Endothelial cell of umbilical vein (primary cell): ENCODE results near the gene IRF2. TPM values are rescaled to one million over a fixed set of nuclear protein-coding genes. Genes with fewer than 3 reads are reported as not detected.

Experiments
- BruUV-seq: library from RNA; stranded (reverse); fragments of 400-500 nt; replicated peaks from 2 replicates; lab custom pipeline; 2021; lab: Mats Ljungman, UMichigan
- CTCF ChIA-PET: fragments of 300-600, 350-600 bp; sonication (Branson Sonifier 250); formaldehyde crosslinking; loops from one replicate; lab custom pipeline; 2021; ENCODE audit warnings: antibody characterized with exemption, inconsistent platforms; lab: Charles Lee
- POLR2A ChIA-PET: fragments of 300-600, 350-600 bp; sonication (Branson Sonifier 250); formaldehyde crosslinking; loops from one replicate; lab custom pipeline; 2021; ENCODE audit warnings: antibody characterized with exemption, inconsistent platforms; lab: Charles Lee
- DNase-seq: peaks from one replicate; pipeline ENCODE4 v3.0.0-alpha.2; 2011; ENCODE audit warnings: low read depth, low spot score
- FAIRE-seq: peaks from 2 replicates; lab custom pipeline; 2011; peaks lifted over from hg19 to GRCh38; lab: Jason Lieb, UNC
- H2AFZ ChIP-seq: 2 replicates; pipeline ENCODE4 v1.6.0; 2012; ENCODE audit warnings: low read depth, low read length, control low read depth, inconsistent platforms
- H3K27ac ChIP-seq: 2 replicates; pipeline ENCODE4 v1.5.1; 2011; ENCODE audit warnings: low read depth, mild to moderate bottlenecking, control low read depth, low read length, moderate library complexity; ENCODE audit not compliant: insufficient read depth
- H3K27me3 ChIP-seq, 2 experiments: 2 replicates each; pipeline versions ENCODE4 v1.6.0 to v1.6.1; 2011; ENCODE audit warnings: low read length in 2 of 2, mixed read lengths in 1 of 2; ENCODE audit not compliant: control insufficient read depth in 2 of 2, insufficient read depth in 2 of 2
- H3K36me3 ChIP-seq, 2 experiments: 2 replicates in 1 of 2; 3 replicates in 1 of 2; pipeline ENCODE4 v1.5.1; 2011; ENCODE audit warnings: low read length in 2 of 2, mild to moderate bottlenecking in 1 of 2, moderate library complexity in 1 of 2; ENCODE audit not compliant: control insufficient read depth in 2 of 2, insufficient read depth in 2 of 2; ENCODE audit errors: extremely low read depth in 1 of 2
- H3K4me1 ChIP-seq: 3 replicates; pipeline ENCODE4 v1.5.1; 2011; ENCODE audit warnings: mild to moderate bottlenecking, low read length; ENCODE audit not compliant: control insufficient read depth, insufficient read depth; ENCODE audit errors: extremely low read depth
- H3K4me2 ChIP-seq: 2 replicates; pipeline ENCODE4 v1.6.1; 2011; ENCODE audit warnings: low read length, control low read depth, mixed read lengths; ENCODE audit not compliant: insufficient read depth
- H3K4me3 ChIP-seq, 3 experiments: fragments of 200-600 bp in 1 of 3; sonication (generic), shearing (Covaris generic) in 1 of 3; replicated peaks in 1 of 3; 2 replicates each; pipeline ENCODE4 v1.5.1; 2011 to 2016; ENCODE audit warnings: control low read depth in 3 of 3, low read length in 3 of 3, mild to moderate bottlenecking in 2 of 3, inconsistent platforms in 1 of 3, low read depth in 1 of 3, moderate library complexity in 1 of 3; ENCODE audit not compliant: insufficient read depth in 1 of 3
- H3K79me2 ChIP-seq: 2 replicates; pipeline ENCODE4 v1.6.0; 2012; ENCODE audit warnings: low read length, inconsistent platforms; ENCODE audit not compliant: control insufficient read depth, insufficient read depth
- H3K9ac ChIP-seq: replicated peaks from 2 replicates; pipeline ENCODE3; 2011; ENCODE audit warnings: low read length, control low read depth; ENCODE audit not compliant: insufficient read depth; ENCODE audit errors: extremely low read depth
- H3K9me1 ChIP-seq: replicated peaks from 3 replicates; pipeline ENCODE4 v1.6.0; 2011; ENCODE audit warnings: mild to moderate bottlenecking, low read length; ENCODE audit not compliant: control insufficient read depth, insufficient read depth; ENCODE audit errors: extremely low read depth
- H3K9me3 ChIP-seq: replicated peaks from 2 replicates; pipeline ENCODE4 v1.5.1; 2012; ENCODE audit warnings: low read length, inconsistent platforms; ENCODE audit not compliant: control insufficient read depth, insufficient read depth
- H4K20me1 ChIP-seq: replicated peaks from 2 replicates; pipeline ENCODE3; 2011; ENCODE audit warnings: mild to moderate bottlenecking, low read length; ENCODE audit not compliant: control insufficient read depth, insufficient read depth; ENCODE audit errors: extremely low read depth
- EZH2 ChIP-seq: IDR thresholded peaks from 2 replicates; pipeline ENCODE4 v1.6.1; 2012; ENCODE audit warnings: borderline replicate concordance, low read depth, mild to moderate bottlenecking, moderate library complexity, low read length, inconsistent platforms; ENCODE audit not compliant: severe bottlenecking
- FOS ChIP-seq: IDR thresholded peaks from 2 replicates; pipeline ENCODE4 v1.6.1; 2011; ENCODE audit warnings: mild to moderate bottlenecking, low read length, moderate library complexity, borderline replicate concordance; ENCODE audit not compliant: insufficient read depth
- GATA2 ChIP-seq: IDR thresholded peaks from 2 replicates; pipeline ENCODE4 v1.7.0; 2011; ENCODE audit warnings: low read depth, mild to moderate bottlenecking, moderate library complexity, mixed read lengths, low read length; ENCODE audit not compliant: insufficient read length, insufficient read depth
- JUN ChIP-seq: IDR thresholded peaks from 2 replicates; pipeline ENCODE4 v1.6.1; 2011; ENCODE audit warnings: borderline replicate concordance, low read depth; ENCODE audit not compliant: insufficient read length, insufficient read depth
- MYC ChIP-seq: IDR thresholded peaks from one replicate; pipeline ENCODE4 v1.6.1; 2011; ENCODE audit warnings: mild to moderate bottlenecking, low read depth, low read length
- POLR2A ChIP-seq: IDR thresholded peaks from 2 replicates; pipeline ENCODE4 v1.6.1; 2012; ENCODE audit warnings: low read depth, mild to moderate bottlenecking, control low read depth, low read length
- POLR2AphosphoS5 ChIP-seq: IDR thresholded peaks from 2 replicates; pipeline ENCODE4 v1.6.1; 2012; ENCODE audit warnings: low read depth, mild to moderate bottlenecking, control low read depth, low read length, moderate library complexity; ENCODE audit not compliant: insufficient read depth
- dilution Hi-C: fragments of 300-500 bp; cut with MboI; formaldehyde crosslinking; loops from one replicate; pipeline ENCODE4 v1.15.0; 2019; ENCODE audit warnings: low sequenced_read_pairs; ENCODE audit not compliant: extremely low pct_ligation_motif_present
- intact Hi-C: fragments of 100-400 bp; cut with micrococcal nuclease; formaldehyde crosslinking; loops from one replicate; pipeline ENCODE4 v1.10.0; 2022
- polyA plus RNA-seq, 4 experiments: library from polyadenylated mRNA; depleted of rRNA in 3 of 4; stranded (reverse) in 3 of 4; unstranded in 1 of 4; fragments of >200 nt; gene quantifications; 2 replicates each; pipeline versions ENCODE4 v1.2.1 to v1.2.3, GENCODE V29; 2011 to 2012; ENCODE audit warnings: missing spikeins in 1 of 4
- total RNA-seq: library from RNA; stranded (reverse); gene quantifications from 2 replicates; pipeline ENCODE4 v1.2.3, GENCODE V29; 2021
- TF ChIP-seq, protein P1 (sequence below), 2 donors: IDR thresholded peaks; 1 replicate in 1 of 2; 2 replicates in 1 of 2; pipeline ENCODE4 v1.5.1; 2011; ENCODE audit warnings: low read length in 2 of 2, mild to moderate bottlenecking in 2 of 2, moderate library complexity in 2 of 2, control low read depth in 1 of 2, inconsistent platforms in 1 of 2, low read depth in 1 of 2; ENCODE audit not compliant: insufficient read depth in 1 of 2; ENCODE audit errors: extremely low read depth in 1 of 2
- TF ChIP-seq, protein P2 (sequence below): IDR thresholded peaks from 2 replicates; pipeline ENCODE4 v1.6.1; 2011; ENCODE audit not compliant: insufficient read depth, insufficient read length

Gene IRF2
- total and polyA plus RNA-seq, 2 donors (not counting 3 experiments of a cell fraction or from before 2014, with no cell fraction given) = 26.9 to 27.6 TPM

DNA sequence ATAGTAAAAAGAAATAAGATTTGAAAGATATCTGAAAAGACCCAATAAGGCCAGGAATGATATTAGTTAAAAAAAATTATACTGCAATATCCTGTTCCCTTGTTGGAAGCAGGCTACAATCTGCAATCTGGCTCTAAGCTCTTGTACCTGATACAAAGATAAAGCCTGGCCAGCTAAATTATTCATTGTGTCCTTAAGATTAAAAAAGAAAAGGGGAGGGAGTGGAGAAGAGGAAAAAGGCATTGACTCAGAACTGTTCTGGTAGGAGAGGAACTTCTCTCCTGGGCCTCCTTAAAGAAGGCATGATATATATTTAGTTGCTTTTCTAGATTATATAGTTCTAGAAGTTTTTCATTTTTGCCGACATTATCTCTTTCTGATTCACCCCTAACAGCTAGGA lies 46.7 kb downstream of the IRF2 start:
- Histone ChIP-seq H2AFZ (no peak overlapping the region), H3K36me3 (peaks cover 0 to 13% of the 10 kb centered on the region in 2 experiments), H4K20me1 (no peaks in the 10 kb centered on the region), H3K9ac (no peak overlapping the region), H3K79me2 (no peaks in the 10 kb centered on the region), H3K4me1 (no peaks in the 10 kb centered on the region), H3K27me3 (no peaks in the 10 kb centered on the region), H3K9me1 (no peaks in the 10 kb centered on the region), H3K27ac (no peak overlapping the region), H3K9me3 (no peaks in the 10 kb centered on the region), H3K4me2 (no peak overlapping the region), H3K4me3 (no peak overlapping the region)
- BruUV-seq = no TSS peak
- DNase-seq (peak; percentile 28), FAIRE-seq (no peak)
- TF ChIP-seq EZH2 (no peak), GATA2 (no peak), FOS (no peak), MYC (no peak), JUN (no peak), POLR2AphosphoS5 (no peak), POLR2A (no peak)
- TF ChIP-seq, protein P1, sequence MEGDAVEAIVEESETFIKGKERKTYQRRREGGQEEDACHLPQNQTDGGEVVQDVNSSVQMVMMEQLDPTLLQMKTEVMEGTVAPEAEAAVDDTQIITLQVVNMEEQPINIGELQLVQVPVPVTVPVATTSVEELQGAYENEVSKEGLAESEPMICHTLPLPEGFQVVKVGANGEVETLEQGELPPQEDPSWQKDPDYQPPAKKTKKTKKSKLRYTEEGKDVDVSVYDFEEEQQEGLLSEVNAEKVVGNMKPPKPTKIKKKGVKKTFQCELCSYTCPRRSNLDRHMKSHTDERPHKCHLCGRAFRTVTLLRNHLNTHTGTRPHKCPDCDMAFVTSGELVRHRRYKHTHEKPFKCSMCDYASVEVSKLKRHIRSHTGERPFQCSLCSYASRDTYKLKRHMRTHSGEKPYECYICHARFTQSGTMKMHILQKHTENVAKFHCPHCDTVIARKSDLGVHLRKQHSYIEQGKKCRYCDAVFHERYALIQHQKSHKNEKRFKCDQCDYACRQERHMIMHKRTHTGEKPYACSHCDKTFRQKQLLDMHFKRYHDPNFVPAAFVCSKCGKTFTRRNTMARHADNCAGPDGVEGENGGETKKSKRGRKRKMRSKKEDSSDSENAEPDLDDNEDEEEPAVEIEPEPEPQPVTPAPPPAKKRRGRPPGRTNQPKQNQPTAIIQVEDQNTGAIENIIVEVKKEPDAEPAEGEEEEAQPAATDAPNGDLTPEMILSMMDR (IDR thresholded peaks at IDR 0.05; ENCODE audit: extremely low read depth in 1 of 2, insufficient read depth in 1 of 2, low read depth in 1 of 2, low read length in 2 of 2) = no peak
- TF ChIP-seq, protein P2, sequence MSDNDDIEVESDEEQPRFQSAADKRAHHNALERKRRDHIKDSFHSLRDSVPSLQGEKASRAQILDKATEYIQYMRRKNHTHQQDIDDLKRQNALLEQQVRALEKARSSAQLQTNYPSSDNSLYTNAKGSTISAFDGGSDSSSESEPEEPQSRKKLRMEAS = no peak
- intact Hi-C loops (no loop called here), dilution Hi-C loops (no loop called here)
- CTCF ChIA-PET = interaction anchor here (0.7 to 1.7 kb wide), 8 partner anchors 10 to 177 kb away, joined by 3 to 9 read pairs (median 4); partner anchors contain the start of gene IRF2
- POLR2A ChIA-PET = no interaction called here
